Measurements from ENCODE around the gene RPL19. TPM values are rescaled to one million over a fixed set of nuclear protein-coding genes. Genes with fewer than 3 reads are reported as not detected.

The RPL19 gene
- total RNA-seq, 6 donors from 2014 or later = 1,356 to 1,902 (median 1,599) TPM

- 71 to 81% methylated on average over 4 of the region's 4 CpGs for WGBS, 2 donors
- Histone ChIP-seq H3K9me3 (no peaks in the 10 kb centered on the region), H3K27ac (peak overlapping the region; percentile 70 to 98 (median 85)), H3K4me3 (peak overlapping the region in 3 of 4 donors; percentile 58 to 98 (median 88)), H3K27me3 (no peaks in the 10 kb centered on the region), H3K4me1 (peaks cover 45 to 74% (median 56%) of the 10 kb centered on the region in 4 donors), H3K36me3 (peaks cover 18 to 34% (median 22%) of the 10 kb centered on the region in 4 donors)
- DNase-seq = no peak
- no peak for TF ChIP-seq CTCF (IDR thresholded peaks at IDR 0.05)
- TF ChIP-seq EP300 (IDR thresholded peaks at IDR 0.05) = no peak
- no peak for TF ChIP-seq POLR2AphosphoS5 (IDR thresholded peaks at IDR 0.05)
- no peak for TF ChIP-seq POLR2A (IDR thresholded peaks at IDR 0.05)
- ATAC-seq (ENCODE audit: low FRiP score in 2 of 2) = no peak
Measured at GRCh38 chr17:39198186-39198566, 1.9 kb upstream of the RPL19 start.

DNA sequence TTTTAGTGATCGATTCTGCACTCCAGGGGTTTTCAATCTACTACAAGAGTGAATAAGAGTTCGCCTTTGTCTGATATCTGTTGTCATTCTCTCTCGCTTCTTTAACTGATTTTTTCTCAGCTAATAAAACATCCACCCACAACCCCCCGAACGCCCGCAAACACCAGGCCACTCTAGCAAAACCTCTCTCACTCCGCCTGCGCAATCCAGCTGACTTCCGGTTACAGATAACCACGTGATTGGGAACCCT is 338 bp upstream of the RPL19 start:
- Histone ChIP-seq H3K36me3 (peaks cover 33 to 36% (median 35%) of the 10 kb centered on the region in 4 donors), H3K27ac (peak overlapping the region; percentile 95 to 99 (median 98)), H3K27me3 (no peaks in the 10 kb centered on the region), H3K9me3 (no peaks in the 10 kb centered on the region), H3K4me1 (peaks cover 39 to 64% (median 51%) of the 10 kb centered on the region in 4 donors), H3K4me3 (peak overlapping the region in 3 of 4 donors; percentile 78 to 97 (median 95))
- ATAC-seq (ENCODE audit: low FRiP score in 2 of 2) (peak; percentile 84 to 89), DNase-seq (peak in 1 of 2 donors; percentile 90)
- TF ChIP-seq POLR2AphosphoS5 (IDR thresholded peaks at IDR 0.05) = peak; percentile 74 to 78
- no peak for TF ChIP-seq CTCF (IDR thresholded peaks at IDR 0.05)
- 1% methylated on average over 10 of the region's 10 CpGs for WGBS, 2 donors

GRCh38 chr17:39200957-39201510 is 951 bp downstream of the RPL19 start:
- TF ChIP-seq POLR2A (IDR thresholded peaks at IDR 0.05) = no peak
- TF ChIP-seq CTCF (IDR thresholded peaks at IDR 0.05) = no peak
- no peak for TF ChIP-seq EP300 (IDR thresholded peaks at IDR 0.05)
- TF ChIP-seq POLR2AphosphoS5 (IDR thresholded peaks at IDR 0.05) = no peak
- H3K27ac ChIP-seq = peak overlapping the region; percentile 95 to 99 (median 98)
- H3K36me3 ChIP-seq = peaks cover 38 to 42% (median 40%) of the 10 kb centered on the region in 4 donors
- H3K9me3 ChIP-seq = no peaks in the 10 kb centered on the region
- H3K27me3 ChIP-seq = no peaks in the 10 kb centered on the region
- ATAC-seq (ENCODE audit: low FRiP score in 2 of 2) (no peak), DNase-seq (no peak)
- peak overlapping the region; percentile 57 to 97 (median 86) for H3K4me3 ChIP-seq
- H3K4me1 ChIP-seq = peaks cover 35 to 54% (median 43%) of the 10 kb centered on the region in 4 donors
- WGBS, 2 donors = 36 to 38% methylated on average over 11 of the region's 11 CpGs

GRCh38 chr17:39204245-39204644 is 4.2 kb downstream of the RPL19 start:
- Histone ChIP-seq H3K4me3 (no peak overlapping the region), H3K9me3 (no peaks in the 10 kb centered on the region), H3K27me3 (no peaks in the 10 kb centered on the region), H3K4me1 (peaks cover 27 to 41% (median 30%) of the 10 kb centered on the region in 4 donors), H3K27ac (no peak overlapping the region), H3K36me3 (peaks cover 38 to 42% (median 40%) of the 10 kb centered on the region in 4 donors)
- 83 to 87% methylated on average over 8 of the region's 8 CpGs for WGBS, 2 donors
- no peak for TF ChIP-seq POLR2AphosphoS5 (IDR thresholded peaks at IDR 0.05)
- TF ChIP-seq CTCF (IDR thresholded peaks at IDR 0.05) = no peak
- no peak for TF ChIP-seq EP300 (IDR thresholded peaks at IDR 0.05)
- TF ChIP-seq POLR2A (IDR thresholded peaks at IDR 0.05) = no peak
- ATAC-seq (ENCODE audit: low FRiP score in 2 of 2) = no peak
- DNase-seq = no peak

- Histone ChIP-seq H3K27me3 (peaks cover 0 to 6% (median 0%) of the 10 kb centered on the region in 4 donors), H3K4me3 (no peak overlapping the region), H3K27ac (no peak overlapping the region), H3K4me1 (peaks cover 31 to 47% (median 35%) of the 10 kb centered on the region in 4 donors), H3K9me3 (no peaks in the 10 kb centered on the region), H3K36me3 (peaks cover 38 to 42% (median 40%) of the 10 kb centered on the region in 4 donors)
- no peak for TF ChIP-seq POLR2AphosphoS5 (IDR thresholded peaks at IDR 0.05)
- no peak for TF ChIP-seq POLR2A (IDR thresholded peaks at IDR 0.05)
- TF ChIP-seq EP300 (IDR thresholded peaks at IDR 0.05) = no peak
- no peak for TF ChIP-seq CTCF (IDR thresholded peaks at IDR 0.05)
- DNase-seq (no peak), ATAC-seq (ENCODE audit: low FRiP score in 2 of 2) (no peak)
- 81 to 89% methylated on average over 3 of the region's 3 CpGs for WGBS, 2 donors
Measured at GRCh38 chr17:39205112-39205526, 5.0 kb downstream of the RPL19 start.
